ENCODE results near the gene MLYCD.
A peak's percentile ranks its signal among the peaks of the same experiment; 100 is the strongest.

MLYCD gene

DNA sequence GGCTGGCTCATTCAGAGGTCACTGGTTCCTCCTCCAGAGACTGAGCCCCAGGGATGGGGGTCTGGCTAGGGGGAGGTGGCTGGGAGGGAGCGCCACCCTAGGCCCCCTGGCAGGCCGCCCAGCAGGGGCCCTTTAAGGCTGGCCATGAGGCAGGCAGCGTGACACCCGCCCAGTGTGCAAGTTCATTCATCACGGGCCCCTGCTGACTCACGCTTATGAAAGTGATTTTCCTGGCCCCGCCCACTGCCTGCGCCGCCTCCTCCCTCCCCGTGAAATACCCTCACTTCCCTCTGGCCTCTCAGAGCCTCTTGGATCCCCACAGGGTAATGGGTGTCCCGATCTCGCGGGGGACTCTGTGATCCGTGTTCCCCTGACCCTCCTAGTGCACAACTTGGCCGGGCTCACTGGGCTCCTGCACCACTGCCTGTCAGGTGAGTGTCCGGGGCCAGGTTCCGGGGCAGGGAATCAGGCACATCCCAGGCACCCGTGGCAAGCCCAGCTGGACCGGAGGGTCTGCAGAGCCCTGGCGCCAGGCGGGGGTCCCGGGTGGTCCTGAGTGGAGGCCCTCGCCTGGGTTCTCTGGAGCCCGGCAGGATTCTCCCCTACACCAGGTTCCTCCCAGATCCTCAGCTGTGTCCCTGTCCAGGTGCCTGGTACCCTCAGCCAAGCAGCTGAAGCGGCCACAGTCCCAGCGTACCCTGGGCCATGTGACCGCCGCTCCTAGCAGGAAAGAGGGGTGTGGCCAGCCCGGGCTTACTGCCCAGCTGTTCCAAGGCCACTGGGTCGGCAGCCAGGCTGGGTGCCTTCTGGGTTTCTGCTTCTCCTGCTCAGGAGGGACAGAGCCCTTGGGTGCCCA, 54.3 kb downstream of the MLYCD start, which contains the start of gene OSGIN1 (continued):
- TF ChIP-seq, protein P1, sequence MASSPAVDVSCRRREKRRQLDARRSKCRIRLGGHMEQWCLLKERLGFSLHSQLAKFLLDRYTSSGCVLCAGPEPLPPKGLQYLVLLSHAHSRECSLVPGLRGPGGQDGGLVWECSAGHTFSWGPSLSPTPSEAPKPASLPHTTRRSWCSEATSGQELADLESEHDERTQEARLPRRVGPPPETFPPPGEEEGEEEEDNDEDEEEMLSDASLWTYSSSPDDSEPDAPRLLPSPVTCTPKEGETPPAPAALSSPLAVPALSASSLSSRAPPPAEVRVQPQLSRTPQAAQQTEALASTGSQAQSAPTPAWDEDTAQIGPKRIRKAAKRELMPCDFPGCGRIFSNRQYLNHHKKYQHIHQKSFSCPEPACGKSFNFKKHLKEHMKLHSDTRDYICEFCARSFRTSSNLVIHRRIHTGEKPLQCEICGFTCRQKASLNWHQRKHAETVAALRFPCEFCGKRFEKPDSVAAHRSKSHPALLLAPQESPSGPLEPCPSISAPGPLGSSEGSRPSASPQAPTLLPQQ (tag by site-specific recombination; IDR thresholded peaks at IDR 0.05) = peak; percentile 98
- peak; percentile 94 for TF ChIP-seq ZFP69B (tag by site-specific recombination; IDR thresholded peaks at IDR 0.05)
- TF ChIP-seq ZBTB48 (tag by site-specific recombination; IDR thresholded peaks at IDR 0.05) = peak; percentile 33; the same call in 1 of the 2 replicates
- TF ChIP-seq, protein P2, sequence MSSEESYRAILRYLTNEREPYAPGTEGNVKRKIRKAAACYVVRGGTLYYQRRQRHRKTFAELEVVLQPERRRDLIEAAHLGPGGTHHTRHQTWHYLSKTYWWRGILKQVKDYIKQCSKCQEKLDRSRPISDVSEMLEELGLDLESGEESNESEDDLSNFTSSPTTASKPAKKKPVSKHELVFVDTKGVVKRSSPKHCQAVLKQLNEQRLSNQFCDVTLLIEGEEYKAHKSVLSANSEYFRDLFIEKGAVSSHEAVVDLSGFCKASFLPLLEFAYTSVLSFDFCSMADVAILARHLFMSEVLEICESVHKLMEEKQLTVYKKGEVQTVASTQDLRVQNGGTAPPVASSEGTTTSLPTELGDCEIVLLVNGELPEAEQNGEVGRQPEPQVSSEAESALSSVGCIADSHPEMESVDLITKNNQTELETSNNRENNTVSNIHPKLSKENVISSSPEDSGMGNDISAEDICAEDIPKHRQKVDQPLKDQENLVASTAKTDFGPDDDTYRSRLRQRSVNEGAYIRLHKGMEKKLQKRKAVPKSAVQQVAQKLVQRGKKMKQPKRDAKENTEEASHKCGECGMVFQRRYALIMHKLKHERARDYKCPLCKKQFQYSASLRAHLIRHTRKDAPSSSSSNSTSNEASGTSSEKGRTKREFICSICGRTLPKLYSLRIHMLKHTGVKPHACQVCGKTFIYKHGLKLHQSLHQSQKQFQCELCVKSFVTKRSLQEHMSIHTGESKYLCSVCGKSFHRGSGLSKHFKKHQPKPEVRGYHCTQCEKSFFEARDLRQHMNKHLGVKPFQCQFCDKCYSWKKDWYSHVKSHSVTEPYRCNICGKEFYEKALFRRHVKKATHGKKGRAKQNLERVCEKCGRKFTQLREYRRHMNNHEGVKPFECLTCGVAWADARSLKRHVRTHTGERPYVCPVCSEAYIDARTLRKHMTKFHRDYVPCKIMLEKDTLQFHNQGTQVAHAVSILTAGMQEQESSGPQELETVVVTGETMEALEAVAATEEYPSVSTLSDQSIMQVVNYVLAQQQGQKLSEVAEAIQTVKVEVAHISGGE (tag by site-specific recombination; conservative IDR thresholded peaks at IDR 0.05; ENCODE audit: low read depth) = 0 out of 2 replicates have a peak, but pooled peaks have one; percentile 5
- TF ChIP-seq ZNF585B (tag by site-specific recombination; IDR thresholded peaks at IDR 0.05) = no peak
- no peak for TF ChIP-seq ZNF768 (tag by site-specific recombination; IDR thresholded peaks at IDR 0.05)
- TF ChIP-seq ZNF561 (tag by site-specific recombination; IDR thresholded peaks at IDR 0.05; ENCODE audit: borderline replicate concordance) = peak; percentile 81
- no peak for TF ChIP-seq ZNF121 (tag by site-specific recombination; IDR thresholded peaks at IDR 0.05)
- TF ChIP-seq ZNF394 (tag by site-specific recombination; IDR thresholded peaks at IDR 0.05; ENCODE audit: borderline replicate concordance) = no peak
- peak; percentile 47; the same call in 1 of the 2 replicates for TF ChIP-seq ZNF600 (tag by site-specific recombination; IDR thresholded peaks at IDR 0.05)
- TF ChIP-seq ZFHX2 (tag by site-specific recombination; conservative IDR thresholded peaks at IDR 0.05) = peak; percentile 48
- TF ChIP-seq RBAK (tag by site-specific recombination; IDR thresholded peaks at IDR 0.05) = no peak
- TF ChIP-seq, protein P3, sequence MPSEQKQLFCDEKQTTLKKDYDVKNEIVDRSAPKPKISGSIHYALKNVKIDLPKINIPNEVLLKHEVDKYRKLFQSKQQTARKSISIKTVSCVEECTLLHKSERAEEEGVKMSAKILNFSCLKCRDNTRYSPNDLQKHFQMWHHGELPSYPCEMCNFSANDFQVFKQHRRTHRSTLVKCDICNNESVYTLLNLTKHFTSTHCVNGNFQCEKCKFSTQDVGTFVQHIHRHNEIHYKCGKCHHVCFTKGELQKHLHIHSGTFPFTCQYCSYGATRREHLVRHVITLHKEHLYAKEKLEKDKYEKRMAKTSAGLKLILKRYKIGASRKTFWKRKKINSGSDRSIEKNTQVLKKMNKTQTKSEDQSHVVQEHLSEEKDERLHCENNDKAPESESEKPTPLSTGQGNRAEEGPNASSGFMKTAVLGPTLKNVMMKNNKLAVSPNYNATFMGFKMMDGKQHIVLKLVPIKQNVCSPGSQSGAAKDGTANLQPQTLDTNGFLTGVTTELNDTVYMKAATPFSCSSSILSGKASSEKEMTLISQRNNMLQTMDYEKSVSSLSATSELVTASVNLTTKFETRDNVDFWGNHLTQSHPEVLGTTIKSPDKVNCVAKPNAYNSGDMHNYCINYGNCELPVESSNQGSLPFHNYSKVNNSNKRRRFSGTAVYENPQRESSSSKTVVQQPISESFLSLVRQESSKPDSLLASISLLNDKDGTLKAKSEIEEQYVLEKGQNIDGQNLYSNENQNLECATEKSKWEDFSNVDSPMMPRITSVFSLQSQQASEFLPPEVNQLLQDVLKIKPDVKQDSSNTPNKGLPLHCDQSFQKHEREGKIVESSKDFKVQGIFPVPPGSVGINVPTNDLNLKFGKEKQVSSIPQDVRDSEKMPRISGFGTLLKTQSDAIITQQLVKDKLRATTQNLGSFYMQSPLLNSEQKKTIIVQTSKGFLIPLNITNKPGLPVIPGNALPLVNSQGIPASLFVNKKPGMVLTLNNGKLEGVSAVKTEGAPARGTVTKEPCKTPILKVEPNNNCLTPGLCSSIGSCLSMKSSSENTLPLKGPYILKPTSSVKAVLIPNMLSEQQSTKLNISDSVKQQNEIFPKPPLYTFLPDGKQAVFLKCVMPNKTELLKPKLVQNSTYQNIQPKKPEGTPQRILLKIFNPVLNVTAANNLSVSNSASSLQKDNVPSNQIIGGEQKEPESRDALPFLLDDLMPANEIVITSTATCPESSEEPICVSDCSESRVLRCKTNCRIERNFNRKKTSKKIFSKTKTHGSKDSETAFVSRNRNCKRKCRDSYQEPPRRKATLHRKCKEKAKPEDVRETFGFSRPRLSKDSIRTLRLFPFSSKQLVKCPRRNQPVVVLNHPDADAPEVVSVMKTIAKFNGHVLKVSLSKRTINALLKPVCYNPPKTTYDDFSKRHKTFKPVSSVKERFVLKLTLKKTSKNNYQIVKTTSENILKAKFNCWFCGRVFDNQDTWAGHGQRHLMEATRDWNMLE (tag by site-specific recombination; conservative IDR thresholded peaks at IDR 0.05; ENCODE audit: low read depth) = no peak
- no peak for TF ChIP-seq ZNF214 (tag by site-specific recombination; IDR thresholded peaks at IDR 0.05; ENCODE audit: borderline replicate concordance)
- TF ChIP-seq ZNF660 (tag by site-specific recombination; IDR thresholded peaks at IDR 0.05) = peak; percentile 47; the same call in 1 of the 2 replicates
- TF ChIP-seq IKZF3 (tag by site-specific recombination; IDR thresholded peaks at IDR 0.05) = 0 out of 2 replicates have a peak, but pooled peaks have one; percentile 48
- peak; percentile 23; the same call in 1 of the 2 replicates for TF ChIP-seq KLF7 (tag by site-specific recombination; IDR thresholded peaks at IDR 0.05; ENCODE audit: borderline replicate concordance)
- no peak for TF ChIP-seq ZNF292 (tag by site-specific recombination; IDR thresholded peaks at IDR 0.05; ENCODE audit: borderline replicate concordance, low read depth)

All from HEK293 (cell line).